HepG2 (cell line): ENCODE data around the gene IMP3. TPM values are rescaled to one million over a fixed set of nuclear protein-coding genes. Genes with fewer than 3 reads are reported as not detected.

Experiments used
- CAMTA2 ChIP-seq: sonication (generic); formaldehyde crosslinking; IDR thresholded peaks from 2 replicates; pipeline ENCODE4 v1.4.0; 2020; ENCODE audit warnings: mild to moderate bottlenecking, missing genetic modification reagents, borderline replicate concordance
- DMAP1 ChIP-seq: IDR thresholded peaks from 2 replicates; pipeline ENCODE4 v1.6.1; 2016
- GFI1 ChIP-seq: sonication (generic); formaldehyde crosslinking; IDR thresholded peaks from 2 replicates; pipeline ENCODE4 v1.5.0; 2020; ENCODE audit warnings: missing genetic modification reagents, mild to moderate bottlenecking, borderline replicate concordance
- GTF2F1 ChIP-seq: fragments of 150-350 bp; IDR thresholded peaks from 2 replicates; pipeline ENCODE4 v1.6.1; 2014; ENCODE audit warnings: low read length
- IKZF1 ChIP-seq: fragments of 450-650 bp; IDR thresholded peaks from 2 replicates; pipeline ENCODE4 v1.7.1; 2016
- JUNB ChIP-seq: sonication (generic); formaldehyde crosslinking; IDR thresholded peaks from 2 replicates; pipeline ENCODE4 v1.8.0; 2022; ENCODE audit warnings: missing genetic modification reagents, mild to moderate bottlenecking, borderline replicate concordance
- KAT8 ChIP-seq: IDR thresholded peaks from 2 replicates; pipeline ENCODE4 v1.6.1; 2016; ENCODE audit warnings: missing genetic modification reagents, missing compliant biosample characterization
- POLR2AphosphoS5 ChIP-seq: IDR thresholded peaks from 2 replicates; pipeline ENCODE4 v1.6.1; 2012; ENCODE audit warnings: low read depth, low read length
- SOX5 ChIP-seq: IDR thresholded peaks from 2 replicates; pipeline ENCODE4 v1.6.1; 2016; ENCODE audit warnings: borderline replicate concordance
- TCF12 ChIP-seq, 2 experiments: fragments of 450-650 bp in 1 of 2; sonication (generic) in 1 of 2; formaldehyde crosslinking in 1 of 2; IDR thresholded peaks; 2 replicates each; pipeline versions ENCODE4 v1.6.1 to v1.8.0; 2017 to 2022; ENCODE audit warnings: antibody characterized with exemption in 1 of 2, mild to moderate bottlenecking in 1 of 2, missing genetic modification reagents in 1 of 2, moderate library complexity in 1 of 2
- ZBTB3 ChIP-seq: sonication (generic); formaldehyde crosslinking; IDR thresholded peaks from 2 replicates; pipeline ENCODE4 v1.4.0; 2020; ENCODE audit warnings: low read depth, mild to moderate bottlenecking, moderate library complexity, missing genetic modification reagents, borderline replicate concordance
- ZFP37 ChIP-seq: sonication (generic); formaldehyde crosslinking; IDR thresholded peaks from 2 replicates; pipeline ENCODE4 v1.4.0; 2020; ENCODE audit warnings: missing genetic modification reagents, borderline replicate concordance
- ZNF557 ChIP-seq: sonication (generic); formaldehyde crosslinking; IDR thresholded peaks from 2 replicates; pipeline ENCODE4 v1.4.0; 2020; ENCODE audit warnings: missing genetic modification reagents
- ZNF703 ChIP-seq: sonication (generic); formaldehyde crosslinking; IDR thresholded peaks from 2 replicates; pipeline ENCODE4 v1.5.1; 2020; ENCODE audit warnings: missing genetic modification reagents, mild to moderate bottlenecking, moderate library complexity, borderline replicate concordance
- ZNF724P ChIP-seq: sonication (generic); formaldehyde crosslinking; IDR thresholded peaks from 2 replicates; pipeline ENCODE4 v1.8.0; 2022; ENCODE audit warnings: missing genetic modification reagents, borderline replicate concordance
- polyA plus RNA-seq, 8 experiments: library from polyadenylated mRNA; depleted of rRNA in 3 of 8; stranded (reverse) in 7 of 8; unstranded in 1 of 8; fragments of >200 nt; fragmentation: Illumina TruSeq in 4 of 8; extraction: Trizol in 4 of 8; gene quantifications; 2 replicates each; pipeline versions ENCODE4 v1.2.1 to v1.2.3, GENCODE V29; 2011 to 2016; ENCODE audit warnings: low read depth in 4 of 8, missing spikeins in 1 of 8, mixed read lengths in 1 of 8; ENCODE audit not compliant: insufficient read depth in 1 of 8
- total RNA-seq, 5 experiments: library from RNA; depleted of rRNA; stranded (reverse); fragments of >200 nt; fragmentation: Illumina TruSeq; extraction: Trizol; gene quantifications; 2 replicates each; pipeline ENCODE4 v1.2.3, GENCODE V29; 2016; ENCODE audit warnings: low read depth in 1 of 5
- TF ChIP-seq, protein P1 (sequence below): sonication (generic); formaldehyde crosslinking; IDR thresholded peaks from 2 replicates; pipeline ENCODE4 v1.8.1; 2023; ENCODE audit warnings: mild to moderate bottlenecking, missing genetic modification reagents
- TF ChIP-seq, protein P2 (sequence below): sonication (generic); formaldehyde crosslinking; IDR thresholded peaks from 2 replicates; pipeline ENCODE4 v1.8.0; 2023; ENCODE audit warnings: mild to moderate bottlenecking, missing genetic modification reagents
- TF ChIP-seq, protein P3 (sequence below): sonication (generic); formaldehyde crosslinking; IDR thresholded peaks from 2 replicates; pipeline ENCODE4 v1.4.0; 2020; ENCODE audit warnings: missing genetic modification reagents
- TF ChIP-seq, protein P4 (sequence below): sonication (generic); formaldehyde crosslinking; IDR thresholded peaks from 2 replicates; pipeline ENCODE4 v1.4.0; 2020; ENCODE audit warnings: missing genetic modification reagents

The IMP3 gene
- total and polyA plus RNA-seq, 2 of the 13 experiments (the other 11 are each of a cell fraction or from before 2014, with no cell fraction given) = 38.3 to 143 TPM

DNA sequence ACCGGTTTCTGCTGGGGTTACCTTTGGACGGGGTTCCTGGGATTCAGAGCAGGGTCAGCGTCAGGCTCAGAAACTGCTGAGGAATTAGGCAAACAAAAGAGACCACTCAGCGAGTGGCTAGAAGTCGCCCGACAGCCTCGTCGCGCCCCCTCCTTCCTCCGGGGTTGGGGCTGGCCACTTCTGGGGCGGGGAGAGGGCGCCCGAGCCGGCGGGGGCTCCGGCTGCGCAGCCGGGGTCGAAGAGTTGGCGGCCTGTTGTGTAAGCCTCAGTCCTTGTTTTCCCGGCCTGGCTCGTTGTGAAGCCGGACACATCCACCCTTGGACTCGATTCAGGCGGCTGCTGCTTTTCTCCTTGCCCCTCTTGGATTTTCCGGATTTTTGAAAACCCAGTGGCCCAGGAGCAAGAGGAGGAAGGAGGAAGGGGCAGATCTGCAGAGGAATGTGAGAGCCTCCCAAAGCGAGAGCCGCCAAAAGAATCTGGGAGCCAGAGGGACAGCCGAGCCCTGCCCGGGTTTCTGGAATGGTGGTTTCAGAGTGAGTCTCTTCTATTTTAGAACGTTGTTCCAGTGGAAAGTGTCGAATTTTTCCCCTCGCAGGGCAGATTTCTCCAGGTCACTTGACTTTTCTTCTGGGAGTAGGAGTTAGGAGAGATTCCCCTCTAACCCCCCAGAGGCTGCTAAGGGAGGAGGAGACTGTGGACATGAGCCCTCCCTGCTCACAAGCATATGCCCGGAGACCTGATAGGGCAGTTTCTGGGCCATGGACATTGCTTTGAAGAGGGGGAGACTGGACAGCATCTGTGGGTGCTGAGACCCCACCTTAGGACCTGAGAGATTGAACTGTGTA, 8.4 kb upstream of the IMP3 start (continued):
- TF ChIP-seq, protein P1, sequence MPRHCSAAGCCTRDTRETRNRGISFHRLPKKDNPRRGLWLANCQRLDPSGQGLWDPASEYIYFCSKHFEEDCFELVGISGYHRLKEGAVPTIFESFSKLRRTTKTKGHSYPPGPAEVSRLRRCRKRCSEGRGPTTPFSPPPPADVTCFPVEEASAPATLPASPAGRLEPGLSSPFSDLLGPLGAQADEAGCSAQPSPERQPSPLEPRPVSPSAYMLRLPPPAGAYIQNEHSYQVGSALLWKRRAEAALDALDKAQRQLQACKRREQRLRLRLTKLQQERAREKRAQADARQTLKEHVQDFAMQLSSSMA = no peak
- TF ChIP-seq DMAP1 (no peak; the same call in 1 of the 2 replicates), ZNF724P (CRISPR knock-in tag) (no peak), GTF2F1 (no peak), CAMTA2 (CRISPR knock-in tag) (no peak), POLR2AphosphoS5 (peak; percentile 59; the same call in 1 of the 2 replicates), SOX5 (CRISPR knock-in tag) (no peak; the same call in 1 of the 2 replicates), ZNF557 (no peak), JUNB (no peak), GFI1 (CRISPR knock-in tag) (0 out of 2 replicates have a peak, but pooled peaks have one; percentile 24), IKZF1 (no peak), TCF12 (IDR thresholded peaks at IDR 0.05) (no peak), TCF12 (CRISPR knock-in tag; IDR thresholded peaks at IDR 0.05) (no peak), ZBTB3 (CRISPR knock-in tag) (no peak), KAT8 (peak; percentile 2; the same call in 1 of the 2 replicates), ZFP37 (no peak), ZNF703 (CRISPR knock-in tag) (no peak)
- TF ChIP-seq, protein P2, sequence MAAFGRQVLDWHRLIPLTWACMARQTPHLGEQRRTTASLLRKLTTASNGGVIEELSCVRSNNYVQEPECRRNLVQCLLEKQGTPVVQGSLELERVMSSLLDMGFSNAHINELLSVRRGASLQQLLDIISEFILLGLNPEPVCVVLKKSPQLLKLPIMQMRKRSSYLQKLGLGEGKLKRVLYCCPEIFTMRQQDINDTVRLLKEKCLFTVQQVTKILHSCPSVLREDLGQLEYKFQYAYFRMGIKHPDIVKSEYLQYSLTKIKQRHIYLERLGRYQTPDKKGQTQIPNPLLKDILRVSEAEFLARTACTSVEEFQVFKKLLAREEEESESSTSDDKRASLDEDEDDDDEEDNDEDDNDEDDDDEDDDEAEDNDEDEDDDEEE (CRISPR knock-in tag) = no peak
- TF ChIP-seq, protein P3, sequence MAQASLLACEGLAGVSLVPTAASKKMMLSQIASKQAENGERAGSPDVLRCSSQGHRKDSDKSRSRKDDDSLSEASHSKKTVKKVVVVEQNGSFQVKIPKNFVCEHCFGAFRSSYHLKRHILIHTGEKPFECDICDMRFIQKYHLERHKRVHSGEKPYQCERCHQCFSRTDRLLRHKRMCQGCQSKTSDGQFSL (CRISPR knock-in tag) = no peak
- TF ChIP-seq, protein P4, sequence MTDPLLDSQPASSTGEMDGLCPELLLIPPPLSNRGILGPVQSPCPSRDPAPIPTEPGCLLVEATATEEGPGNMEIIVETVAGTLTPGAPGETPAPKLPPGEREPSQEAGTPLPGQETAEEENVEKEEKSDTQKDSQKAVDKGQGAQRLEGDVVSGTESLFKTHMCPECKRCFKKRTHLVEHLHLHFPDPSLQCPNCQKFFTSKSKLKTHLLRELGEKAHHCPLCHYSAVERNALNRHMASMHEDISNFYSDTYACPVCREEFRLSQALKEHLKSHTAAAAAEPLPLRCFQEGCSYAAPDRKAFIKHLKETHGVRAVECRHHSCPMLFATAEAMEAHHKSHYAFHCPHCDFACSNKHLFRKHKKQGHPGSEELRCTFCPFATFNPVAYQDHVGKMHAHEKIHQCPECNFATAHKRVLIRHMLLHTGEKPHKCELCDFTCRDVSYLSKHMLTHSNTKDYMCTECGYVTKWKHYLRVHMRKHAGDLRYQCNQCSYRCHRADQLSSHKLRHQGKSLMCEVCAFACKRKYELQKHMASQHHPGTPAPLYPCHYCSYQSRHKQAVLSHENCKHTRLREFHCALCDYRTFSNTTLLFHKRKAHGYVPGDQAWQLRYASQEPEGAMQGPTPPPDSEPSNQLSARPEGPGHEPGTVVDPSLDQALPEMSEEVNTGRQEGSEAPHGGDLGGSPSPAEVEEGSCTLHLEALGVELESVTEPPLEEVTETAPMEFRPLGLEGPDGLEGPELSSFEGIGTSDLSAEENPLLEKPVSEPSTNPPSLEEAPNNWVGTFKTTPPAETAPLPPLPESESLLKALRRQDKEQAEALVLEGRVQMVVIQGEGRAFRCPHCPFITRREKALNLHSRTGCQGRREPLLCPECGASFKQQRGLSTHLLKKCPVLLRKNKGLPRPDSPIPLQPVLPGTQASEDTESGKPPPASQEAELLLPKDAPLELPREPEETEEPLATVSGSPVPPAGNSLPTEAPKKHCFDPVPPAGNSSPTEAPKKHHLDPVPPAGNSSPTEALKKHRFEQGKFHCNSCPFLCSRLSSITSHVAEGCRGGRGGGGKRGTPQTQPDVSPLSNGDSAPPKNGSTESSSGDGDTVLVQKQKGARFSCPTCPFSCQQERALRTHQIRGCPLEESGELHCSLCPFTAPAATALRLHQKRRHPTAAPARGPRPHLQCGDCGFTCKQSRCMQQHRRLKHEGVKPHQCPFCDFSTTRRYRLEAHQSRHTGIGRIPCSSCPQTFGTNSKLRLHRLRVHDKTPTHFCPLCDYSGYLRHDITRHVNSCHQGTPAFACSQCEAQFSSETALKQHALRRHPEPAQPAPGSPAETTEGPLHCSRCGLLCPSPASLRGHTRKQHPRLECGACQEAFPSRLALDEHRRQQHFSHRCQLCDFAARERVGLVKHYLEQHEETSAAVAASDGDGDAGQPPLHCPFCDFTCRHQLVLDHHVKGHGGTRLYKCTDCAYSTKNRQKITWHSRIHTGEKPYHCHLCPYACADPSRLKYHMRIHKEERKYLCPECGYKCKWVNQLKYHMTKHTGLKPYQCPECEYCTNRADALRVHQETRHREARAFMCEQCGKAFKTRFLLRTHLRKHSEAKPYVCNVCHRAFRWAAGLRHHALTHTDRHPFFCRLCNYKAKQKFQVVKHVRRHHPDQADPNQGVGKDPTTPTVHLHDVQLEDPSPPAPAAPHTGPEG (CRISPR knock-in tag) = no peak
